ENCODE data around the gene PLCD4. TPM values are rescaled to one million over a fixed set of nuclear protein-coding genes. Genes with fewer than 3 reads are reported as not detected.

PLCD4 gene
- polyA plus RNA-seq, 3 donors, result 0.04 to 0.05 TPM; not detected in 1

GRCh38 chr2:218577482-218578220 is 30.0 kb upstream of the PLCD4 start:
- Mint-ChIP-seq H3K4me3 (no peak overlapping the region), H3K27ac (peak overlapping the region in 2 of 7 donors; percentile 40 to 72)
- WGBS (ENCODE audit: insufficient coverage), result 100% methylated on average over 2 of the region's 3 CpGs

GRCh38 chr2:218578272-218578877 is 29.3 kb upstream of the PLCD4 start:
- peaks cover 72% of the 10 kb centered on the region for H3K79me2 ChIP-seq (ENCODE audit: insufficient read depth, low read length)
- Mint-ChIP-seq H3K27me3 (ENCODE audit: low read depth in 3 of 3) (no peaks in the 10 kb centered on the region), H3K9me3 (no peaks in the 10 kb centered on the region), H3K4me1 (no peaks in the 10 kb centered on the region), H3K27ac (no peak overlapping the region), H3K4me3 (no peak overlapping the region), H3K36me3 (peaks cover 43 to 65% of the 10 kb centered on the region in 2 donors)
- no CpG with 5 or more reads among the region's 3 CpGs for WGBS (ENCODE audit: insufficient coverage)
- peaks cover 38% of the 10 kb centered on the region for H4K20me1 ChIP-seq (ENCODE audit: insufficient read depth, low read length)
- H2AFZ ChIP-seq (ENCODE audit: insufficient read depth, low read depth, low read length, poor library complexity, severe bottlenecking), result no peak overlapping the region
- TF ChIP-seq CTCF (IDR thresholded peaks at IDR 0.05), result no peak
- H3K4me1 ChIP-seq (ENCODE audit: control insufficient read depth in 1 of 2, insufficient read depth in 2 of 2, low read length in 2 of 2), result no peaks in the 10 kb centered on the region
- H3K9me3 ChIP-seq (replicated peaks in 1 of 2; ENCODE audit: control insufficient read depth in 1 of 2, insufficient read depth in 1 of 2, low read length in 2 of 2), result no peaks in the 10 kb centered on the region
- H3K9ac ChIP-seq (ENCODE audit: insufficient read depth, low read length, poor library complexity, severe bottlenecking), result no peak overlapping the region
- H3K4me3 ChIP-seq (replicated peaks in 1 of 3; ENCODE audit: low read depth in 2 of 3, low read length in 3 of 3), result no peak overlapping the region
- H3K27ac ChIP-seq (ENCODE audit: low read depth in 1 of 2, low read length in 2 of 2), result peak overlapping the region in 1 of 2 donors; percentile 13
- H3K27me3 ChIP-seq (ENCODE audit: control insufficient read depth in 2 of 2, insufficient read depth in 2 of 2, low read length in 2 of 2), result no peaks in the 10 kb centered on the region
- intact Hi-C loops (cut with micrococcal nuclease), result no loop called here
- DNase-seq, result no peak
- no peak overlapping the region for H3K4me2 ChIP-seq (replicated peaks; ENCODE audit: extremely low read depth, low read length, poor library complexity, severe bottlenecking)
- H3K36me3 ChIP-seq (replicated peaks in 1 of 2; ENCODE audit: control insufficient read depth in 1 of 2, insufficient read depth in 2 of 2, low read length in 2 of 2), result peaks cover 32 to 82% of the 10 kb centered on the region in 2 donors

More at GRCh38 chr2:218577482-218578220, 30.0 kb upstream of the PLCD4 start:
- H3K4me1 ChIP-seq (ENCODE audit: control insufficient read depth in 1 of 2, insufficient read depth in 2 of 2, low read length in 2 of 2), result no peaks in the 10 kb centered on the region
- intact Hi-C loops (cut with micrococcal nuclease), result no loop called here
- Mint-ChIP-seq H3K27me3 (ENCODE audit: low read depth in 3 of 3) (no peaks in the 10 kb centered on the region), H3K9me3 (no peaks in the 10 kb centered on the region), H3K4me1 (no peaks in the 10 kb centered on the region), H3K36me3 (peaks cover 40 to 62% of the 10 kb centered on the region in 2 donors)
- no peak overlapping the region for H3K4me2 ChIP-seq (replicated peaks; ENCODE audit: extremely low read depth, low read length, poor library complexity, severe bottlenecking)
- no peak overlapping the region for H2AFZ ChIP-seq (ENCODE audit: insufficient read depth, low read depth, low read length, poor library complexity, severe bottlenecking)
- H3K27me3 ChIP-seq (ENCODE audit: control insufficient read depth in 2 of 2, insufficient read depth in 2 of 2, low read length in 2 of 2), result no peaks in the 10 kb centered on the region
- no peaks in the 10 kb centered on the region for H3K9me3 ChIP-seq (replicated peaks in 1 of 2; ENCODE audit: control insufficient read depth in 1 of 2, insufficient read depth in 1 of 2, low read length in 2 of 2)
- H3K4me3 ChIP-seq (replicated peaks in 1 of 3; ENCODE audit: low read depth in 2 of 3, low read length in 3 of 3), result no peak overlapping the region
- TF ChIP-seq CTCF (IDR thresholded peaks at IDR 0.05), result no peak
- H3K36me3 ChIP-seq (replicated peaks in 1 of 2; ENCODE audit: control insufficient read depth in 1 of 2, insufficient read depth in 2 of 2, low read length in 2 of 2), result peaks cover 25 to 82% of the 10 kb centered on the region in 2 donors
- H3K79me2 ChIP-seq (ENCODE audit: insufficient read depth, low read length), result peaks cover 79% of the 10 kb centered on the region
- H3K27ac ChIP-seq (ENCODE audit: low read depth in 1 of 2, low read length in 2 of 2), result peak overlapping the region in 1 of 2 donors; percentile 13
- peaks cover 43% of the 10 kb centered on the region for H4K20me1 ChIP-seq (ENCODE audit: insufficient read depth, low read length)
- DNase-seq, result no peak
- H3K9ac ChIP-seq (ENCODE audit: insufficient read depth, low read length, poor library complexity, severe bottlenecking), result no peak overlapping the region
